ENCODE measurements around the gene GPX2.

GPX2 gene

DNA sequence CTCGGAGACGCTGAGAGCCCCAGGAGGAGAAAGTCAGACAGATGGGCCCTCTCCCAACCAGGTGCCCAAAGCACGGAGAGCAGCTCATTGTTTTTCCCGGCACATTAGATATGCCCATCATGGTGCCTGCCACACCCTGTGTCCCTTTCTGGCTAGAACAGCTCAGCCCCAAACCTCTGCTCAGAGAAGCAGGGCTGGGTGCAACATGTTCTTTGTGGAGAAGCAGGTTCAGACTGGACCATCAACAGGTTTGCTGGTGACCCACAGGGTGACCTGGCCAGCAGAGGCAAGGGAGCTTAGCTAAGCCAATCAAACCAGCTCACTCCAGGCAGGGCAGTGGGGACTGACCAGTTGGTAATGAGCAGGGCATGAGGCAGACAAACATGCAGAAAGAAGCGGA lies 16.2 kb upstream of the GPX2 start:
- no peak for DNase-seq

DNA sequence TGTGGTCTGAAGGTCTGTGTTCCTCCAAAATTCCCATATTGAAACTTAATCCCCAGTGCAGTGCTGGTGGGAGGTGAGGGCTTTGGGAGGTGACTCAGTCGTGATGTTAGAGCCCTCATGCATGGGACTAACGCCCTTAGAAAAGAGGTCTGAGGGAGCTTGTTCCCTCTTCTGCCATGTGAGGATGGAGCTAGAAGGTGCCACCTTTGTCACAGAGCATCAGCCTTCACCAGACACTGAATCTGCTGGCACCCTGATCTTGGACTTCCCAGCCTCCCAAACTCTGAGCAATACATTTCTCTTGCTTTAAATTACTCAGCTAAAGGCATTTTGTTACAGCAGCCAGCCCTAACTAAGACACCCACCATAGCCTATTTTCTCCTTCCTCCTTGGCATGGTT lies 15.7 kb upstream of the GPX2 start:
- no peak for DNase-seq

DNA sequence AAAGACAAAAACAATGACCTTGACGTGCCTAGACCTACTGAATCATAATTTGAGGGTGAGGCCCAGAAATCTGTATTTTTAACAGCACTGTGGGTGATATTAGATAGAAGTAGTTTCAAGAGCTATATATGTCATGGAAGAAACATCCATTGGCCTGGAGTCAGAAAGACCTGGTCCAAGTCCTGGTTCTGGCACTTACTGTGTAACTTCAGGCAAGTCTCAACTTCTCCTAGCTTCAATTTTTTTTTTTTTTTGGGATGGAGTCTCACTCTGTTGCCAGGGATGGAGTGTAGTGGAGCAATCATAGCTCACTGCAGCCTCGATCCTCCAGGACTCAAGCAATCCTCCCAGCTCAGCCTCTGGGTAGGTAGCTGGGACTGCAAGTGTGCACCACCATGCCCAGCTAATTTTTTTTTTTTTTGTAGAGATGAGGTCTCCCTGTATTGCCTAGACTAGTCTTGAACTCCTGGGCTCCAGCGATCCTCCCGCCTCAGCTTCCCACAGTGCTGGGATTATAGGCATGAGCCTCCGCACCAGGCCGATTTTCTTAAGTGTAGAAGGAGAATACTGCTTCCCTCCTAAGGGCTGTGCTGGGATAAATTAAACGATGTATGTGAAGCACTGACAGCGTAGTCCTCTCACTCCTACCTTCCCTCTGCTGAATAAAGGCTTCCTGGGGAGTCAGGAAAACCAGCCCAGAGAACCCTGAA lies 14.3 kb upstream of the GPX2 start:
- no peak for DNase-seq

DNA sequence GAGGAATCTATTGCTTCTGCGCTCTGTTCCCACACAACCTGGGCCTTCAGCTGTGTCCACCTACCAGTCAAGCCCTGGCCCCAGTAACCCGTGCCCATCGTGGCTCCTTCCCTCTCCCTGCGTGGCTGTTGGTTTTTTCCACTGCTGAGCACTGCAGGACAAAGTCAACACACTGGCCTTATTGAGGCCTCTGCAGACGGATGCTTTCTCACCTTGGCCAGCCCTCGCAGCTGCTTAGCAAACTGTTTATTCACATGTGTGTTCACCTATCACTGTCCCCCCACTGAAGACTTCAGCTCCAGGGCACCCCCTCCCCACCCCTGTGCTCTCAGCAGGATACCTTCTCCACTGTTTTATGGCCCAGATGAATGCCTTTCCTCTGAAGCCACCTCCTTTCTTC lies 12.8 kb upstream of the GPX2 start:
- no peak for DNase-seq

DNA sequence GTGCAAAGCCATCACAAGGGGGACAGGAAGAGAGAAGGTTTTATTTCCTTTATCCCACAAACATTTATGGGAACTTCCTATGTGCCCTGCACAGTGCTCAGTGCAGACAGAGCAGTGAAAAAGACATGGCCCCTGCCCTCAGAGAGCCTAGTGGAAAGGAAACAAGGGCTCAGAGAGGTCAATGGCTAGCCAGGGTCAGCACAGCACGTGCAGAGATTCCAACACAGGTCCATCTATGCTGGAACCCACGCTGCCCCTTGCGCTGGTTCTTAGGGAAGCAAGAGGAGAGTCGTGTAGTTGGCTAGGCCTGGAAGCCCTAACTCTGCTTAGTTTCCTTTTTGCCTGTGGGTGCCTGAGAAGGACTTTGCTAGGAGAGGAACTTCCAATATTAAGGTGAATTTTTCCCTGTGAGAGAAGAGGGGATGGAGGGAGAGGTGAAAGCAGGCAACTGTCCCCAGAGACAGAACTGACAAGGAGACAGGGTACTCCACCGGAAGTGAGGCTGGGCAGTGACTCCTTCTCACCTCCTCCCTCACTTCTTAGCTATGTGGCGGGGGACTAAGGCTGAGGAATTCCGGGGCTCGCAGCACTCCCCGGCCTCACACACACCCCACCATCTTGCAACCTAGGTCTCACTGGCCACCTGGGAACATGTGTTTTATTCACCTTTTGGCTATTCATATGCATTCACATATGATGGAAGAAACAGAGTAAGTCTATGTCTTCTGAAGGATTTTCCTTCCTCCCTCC lies 12.1 kb upstream of the GPX2 start:
- no peak for DNase-seq

DNA sequence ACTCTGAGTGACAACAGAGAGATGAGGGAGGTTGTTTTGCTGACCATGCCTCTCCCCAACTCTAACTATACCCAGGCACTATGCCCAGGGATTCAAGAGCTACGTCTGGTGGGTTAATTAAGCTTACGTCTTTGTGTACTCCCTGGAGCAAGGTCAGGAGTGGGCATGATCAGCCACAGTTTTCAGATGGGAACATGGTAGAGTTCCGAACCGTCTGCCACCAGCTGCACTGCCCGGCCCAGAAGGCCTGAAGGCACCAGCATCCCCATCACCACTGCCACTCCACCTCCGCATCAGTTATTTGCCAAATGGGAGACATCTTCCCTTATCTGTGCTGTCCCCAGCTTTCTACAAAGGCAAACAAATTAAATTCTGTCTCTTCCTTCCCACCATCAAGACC lies 11.1 kb upstream of the GPX2 start:
- DNase-seq, result no peak

DNA sequence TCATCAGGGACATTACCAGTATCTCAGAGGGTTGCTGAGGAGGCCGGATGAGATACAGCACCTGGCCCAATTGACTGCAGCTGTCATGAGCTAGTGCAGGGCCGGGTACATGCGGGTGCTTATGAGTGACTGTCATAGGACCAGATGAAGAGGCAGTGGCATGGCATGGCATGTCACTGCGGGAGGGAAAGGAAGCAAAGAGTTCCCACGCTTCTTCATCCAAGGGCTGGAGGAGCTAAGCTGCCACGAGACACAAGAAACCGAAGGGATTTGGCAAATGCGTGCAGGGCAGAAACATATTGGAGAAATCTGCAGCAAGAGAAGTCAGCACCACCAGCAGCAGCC lies 10.7 kb upstream of the GPX2 start:
- DNase-seq, result no peak

DNA sequence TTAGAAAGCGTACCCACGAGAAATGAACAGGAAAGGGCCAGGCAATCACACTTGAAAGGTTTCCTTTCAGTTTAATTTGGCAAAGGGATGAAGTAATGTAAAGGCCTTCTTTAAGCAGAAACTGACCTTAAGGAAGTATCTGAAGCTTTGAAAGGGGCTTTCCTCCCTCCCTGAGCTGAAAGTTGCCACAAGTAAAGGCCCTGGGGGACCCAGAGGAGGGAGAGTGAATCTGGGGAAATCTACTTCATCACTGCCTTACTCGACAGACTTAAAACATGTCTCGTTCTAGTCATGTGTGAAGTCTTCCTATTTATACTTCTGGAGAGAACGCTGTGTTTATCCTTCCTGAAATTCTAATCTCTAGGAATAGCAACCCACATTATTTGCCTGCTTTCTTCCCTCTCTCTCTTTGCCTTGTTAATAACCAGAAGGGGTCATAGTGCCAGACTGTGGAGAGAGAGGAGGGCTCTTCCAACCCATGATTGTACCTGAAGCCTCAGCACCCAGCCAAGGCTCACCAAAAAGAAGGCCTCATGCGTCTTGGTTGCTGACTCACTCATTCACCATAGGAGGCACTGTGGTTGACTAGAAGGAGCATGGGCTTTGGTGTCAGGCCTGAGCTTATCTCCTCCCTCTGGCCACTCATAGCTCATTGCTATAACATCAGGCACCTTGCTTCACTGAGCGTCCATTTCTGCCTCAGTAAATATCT lies 10.2 kb upstream of the GPX2 start:
- DNase-seq, result no peak

DNA sequence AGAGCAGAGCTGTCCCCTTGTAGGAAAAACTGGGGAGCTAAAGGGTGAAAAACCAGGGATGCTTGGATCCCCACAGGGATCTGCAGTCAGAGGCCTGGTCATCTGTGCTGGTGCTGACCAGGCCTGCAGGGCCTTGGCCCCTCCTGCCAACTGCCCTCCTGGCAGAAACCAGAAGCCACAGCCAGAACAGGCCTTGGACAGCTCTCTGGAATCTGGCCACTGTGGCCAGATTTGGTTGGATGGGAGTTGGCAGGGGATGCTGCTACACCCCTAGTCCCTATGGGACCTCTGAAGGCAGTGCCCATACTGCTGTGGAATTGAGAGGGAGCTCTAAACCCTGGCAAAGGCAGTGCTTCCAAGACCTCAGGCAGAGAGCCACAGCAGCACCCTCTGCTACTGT lies 9.2 kb upstream of the GPX2 start:
- no peak for DNase-seq

DNA sequence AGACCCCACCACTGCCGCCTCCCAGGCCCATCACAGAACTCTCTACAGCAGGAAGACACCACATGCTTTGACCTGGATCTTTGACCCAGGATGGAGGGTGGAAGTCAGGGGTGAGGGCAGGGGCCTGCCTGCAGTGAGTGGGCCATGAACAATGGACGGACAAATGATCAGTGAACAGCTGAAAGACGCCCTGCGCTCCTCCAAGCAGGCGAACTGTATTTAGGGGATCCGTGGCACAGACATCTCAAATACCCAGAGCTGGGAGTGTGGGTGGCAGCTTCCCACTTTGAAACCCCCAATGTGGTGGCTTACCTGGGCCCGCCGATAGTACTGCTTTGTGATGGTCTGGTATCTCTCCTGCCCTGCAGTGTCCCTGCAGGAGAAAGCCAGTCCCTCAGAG lies 8.7 kb upstream of the GPX2 start:
- no peak for DNase-seq

DNA sequence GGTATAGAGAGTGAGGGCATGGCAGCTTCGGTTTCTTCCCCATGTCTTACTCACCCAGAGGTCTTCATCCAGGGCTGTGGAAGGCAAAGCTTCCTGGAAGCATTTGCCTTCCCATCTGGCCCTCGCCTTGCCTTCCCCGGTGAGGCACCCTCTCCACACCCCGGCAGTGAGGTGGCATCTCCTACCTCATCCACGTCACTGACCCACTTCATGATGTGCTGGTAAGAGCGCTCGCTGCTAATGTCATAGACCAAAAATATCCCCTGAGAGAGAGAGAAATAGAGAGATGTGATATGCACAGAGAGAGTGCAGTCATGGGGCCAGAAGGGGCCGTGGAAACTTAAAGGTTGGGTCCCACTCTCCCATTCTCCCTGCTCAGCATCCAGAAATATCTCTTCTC lies 8.3 kb upstream of the GPX2 start:
- DNase-seq, result no peak

DNA sequence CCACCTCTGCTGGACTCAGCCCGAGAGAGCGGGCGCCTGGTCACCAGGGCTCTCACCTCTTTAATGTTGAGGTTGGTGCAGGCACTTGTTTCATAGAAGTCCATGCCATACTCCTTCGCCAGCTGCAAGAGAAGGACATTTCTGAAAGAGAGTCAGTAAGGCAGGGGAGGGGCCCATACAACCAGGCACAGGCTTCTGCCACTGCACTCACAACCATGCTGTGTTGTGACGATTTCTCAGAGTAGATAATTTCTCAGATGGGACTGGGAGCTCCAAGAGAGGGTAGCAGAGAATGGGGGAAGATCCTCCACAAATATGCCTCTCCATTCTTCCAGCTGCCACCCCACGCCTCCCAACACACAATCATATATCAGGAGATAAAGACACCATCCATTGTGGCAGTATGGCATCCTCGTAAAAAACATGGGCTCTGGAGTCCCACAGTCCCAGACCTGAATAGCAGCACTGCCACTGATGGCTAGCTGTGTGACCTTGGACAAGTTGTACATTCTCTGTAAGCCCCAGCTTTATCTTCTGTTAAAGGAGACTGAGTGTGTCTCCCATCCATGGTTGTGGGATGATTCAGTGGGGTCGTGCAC lies 6.2 kb upstream of the GPX2 start:
- no peak for DNase-seq

DNA sequence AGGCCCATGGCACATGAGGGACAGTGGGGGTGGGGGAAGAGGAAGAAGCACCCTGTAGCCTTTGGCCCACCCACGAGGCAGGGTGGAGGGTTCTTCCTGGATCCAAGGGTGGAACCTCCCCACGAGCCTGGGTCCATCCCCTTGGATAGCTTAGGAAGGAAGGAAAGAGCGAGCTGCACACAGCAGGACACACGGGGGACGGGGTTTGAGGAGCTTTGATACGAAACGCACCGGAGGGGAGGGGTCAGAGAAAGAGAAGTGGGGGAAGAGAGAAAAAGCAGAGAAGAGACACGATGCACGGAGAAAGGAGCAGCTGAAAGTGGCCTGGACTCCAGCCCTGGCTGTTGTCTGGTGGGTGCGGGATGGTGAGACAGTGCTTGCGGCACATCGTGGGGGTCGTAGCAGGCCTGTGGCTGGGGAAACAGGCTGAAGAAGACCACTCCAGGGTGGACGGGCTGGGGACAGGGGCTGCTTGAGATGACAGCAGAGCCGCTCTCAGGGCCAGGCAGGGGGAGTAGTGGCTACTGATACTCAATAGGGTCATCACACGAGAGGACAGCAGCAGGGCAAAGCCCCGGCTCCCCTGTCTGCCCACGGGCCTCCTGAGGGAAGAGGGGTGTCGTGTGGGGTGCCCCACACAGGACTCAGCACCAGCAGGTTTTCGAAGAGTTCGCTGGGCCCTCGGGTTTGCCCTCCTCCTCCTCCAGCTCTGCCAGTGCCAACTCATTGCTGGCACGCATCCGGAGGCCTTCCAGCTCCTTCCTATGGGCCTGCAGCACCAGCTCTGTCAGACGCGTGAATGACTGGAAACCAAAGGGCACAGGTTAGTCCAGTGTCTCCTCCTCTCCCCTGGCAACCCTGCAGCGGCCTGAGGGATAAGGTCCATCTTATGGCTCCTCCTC lies 5.4 kb upstream of the GPX2 start:
- DNase-seq, result no peak

DNA sequence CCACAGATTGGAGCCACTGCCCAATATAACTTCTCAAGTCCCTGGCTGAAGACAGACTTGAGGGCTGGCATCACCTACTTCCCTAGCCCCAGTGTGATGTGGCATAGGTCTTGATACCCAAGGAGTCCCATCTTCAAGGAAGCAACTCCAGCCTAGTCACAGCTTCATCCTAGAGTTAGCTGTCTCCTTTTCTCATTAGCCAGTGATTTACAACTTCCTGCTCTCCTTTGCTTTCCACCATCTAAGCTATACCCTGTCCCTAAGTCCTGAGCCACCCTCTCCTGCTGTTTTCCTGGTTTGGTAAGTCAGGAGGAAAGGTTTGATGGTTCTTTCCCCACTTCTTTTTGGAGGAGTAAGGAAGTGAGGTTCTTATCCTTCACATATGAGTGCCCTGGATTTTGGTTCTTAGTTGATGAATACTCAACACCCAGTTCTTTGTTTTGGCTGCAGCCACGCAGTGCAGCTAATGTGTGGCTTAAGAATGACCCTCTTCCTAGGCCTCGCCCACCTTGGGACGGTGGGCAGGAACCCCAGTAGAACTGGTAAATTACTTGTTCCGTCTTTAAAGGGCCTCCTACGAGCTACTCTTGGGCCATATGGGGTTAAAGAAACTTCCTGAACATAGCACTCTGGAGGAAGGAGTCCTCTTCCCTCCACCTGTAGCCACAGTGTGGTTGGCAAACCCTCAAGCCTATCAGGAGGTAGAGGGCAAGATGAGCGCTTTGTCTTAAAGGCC lies 3.9 kb upstream of the GPX2 start:
- no peak for DNase-seq

DNA sequence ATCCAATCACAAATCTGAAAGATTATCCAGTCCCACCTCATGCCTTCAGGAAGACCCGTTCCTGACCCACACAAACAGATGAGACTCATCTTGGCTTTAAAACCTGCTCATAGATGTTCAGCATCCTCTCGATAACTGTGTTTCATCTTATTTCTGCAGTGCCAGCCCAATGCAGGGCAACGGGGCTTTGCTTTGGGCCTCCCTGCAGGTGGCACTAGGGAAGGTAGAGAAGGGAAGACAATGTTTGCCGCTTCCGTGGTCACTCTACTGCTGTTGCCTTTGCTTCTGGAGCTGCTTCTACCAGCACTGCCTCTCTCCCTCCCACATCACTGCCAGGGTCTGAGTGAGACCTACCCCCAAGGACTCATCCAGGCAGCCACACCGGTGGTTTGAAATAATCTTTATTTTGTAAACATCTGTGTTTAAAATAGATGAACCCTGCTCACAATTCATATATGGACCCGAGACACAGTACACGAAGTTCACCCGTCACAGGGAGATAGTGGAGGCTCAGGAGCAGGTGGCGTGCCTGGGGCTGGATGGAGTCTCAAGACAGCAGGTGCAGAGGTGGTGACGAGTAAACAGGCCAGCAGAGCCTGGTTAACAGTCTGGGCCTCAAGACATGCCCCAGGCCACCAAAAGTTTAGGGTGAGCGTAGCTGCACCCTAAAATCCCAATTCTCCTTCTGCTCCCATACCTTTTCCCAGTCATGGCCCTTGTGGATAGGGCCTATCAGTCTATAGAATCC lies 3.1 kb upstream of the GPX2 start:
- DNase-seq, result no peak

DNA sequence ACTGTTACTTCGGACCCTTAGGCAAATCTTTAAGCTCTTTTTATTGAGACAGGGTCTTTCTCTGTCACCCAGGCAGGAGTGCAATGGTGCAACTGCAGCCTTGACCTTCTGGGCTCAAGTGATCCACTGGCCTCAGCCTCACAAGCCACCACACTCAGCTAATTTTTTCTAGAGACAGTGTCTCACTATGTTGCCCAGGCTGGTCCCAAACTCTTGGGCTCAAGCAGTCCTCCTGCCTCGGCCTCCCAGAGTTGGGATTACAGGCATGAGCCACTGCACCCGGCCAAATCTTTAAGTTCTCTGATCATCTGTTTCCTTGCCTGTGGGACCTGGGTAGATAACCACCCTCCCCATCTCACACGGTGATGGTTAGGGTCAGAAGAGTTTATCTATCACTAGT lies 2.3 kb upstream of the GPX2 start:
- DNase-seq, result no peak

DNA sequence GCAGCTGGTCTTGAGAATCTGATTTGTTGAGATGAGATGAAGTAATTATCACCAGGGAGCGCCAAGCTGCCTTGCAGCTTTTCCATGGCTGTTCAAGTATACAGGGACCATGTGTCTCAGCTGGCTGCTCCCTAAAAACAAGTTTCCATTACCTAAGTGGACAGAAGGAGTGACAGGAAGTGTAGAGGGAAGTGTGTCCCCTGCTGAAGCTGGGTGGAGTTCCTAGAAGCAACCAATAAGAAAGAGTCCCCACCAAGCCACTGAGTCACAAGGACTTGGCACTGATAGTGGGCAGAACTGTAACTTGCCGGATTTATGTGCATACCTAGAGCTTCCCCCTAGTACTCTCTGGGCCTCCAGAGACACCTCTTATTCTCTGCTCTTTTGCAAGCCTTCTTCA lies 1.5 kb upstream of the GPX2 start:
- DNase-seq, result no peak

DNA sequence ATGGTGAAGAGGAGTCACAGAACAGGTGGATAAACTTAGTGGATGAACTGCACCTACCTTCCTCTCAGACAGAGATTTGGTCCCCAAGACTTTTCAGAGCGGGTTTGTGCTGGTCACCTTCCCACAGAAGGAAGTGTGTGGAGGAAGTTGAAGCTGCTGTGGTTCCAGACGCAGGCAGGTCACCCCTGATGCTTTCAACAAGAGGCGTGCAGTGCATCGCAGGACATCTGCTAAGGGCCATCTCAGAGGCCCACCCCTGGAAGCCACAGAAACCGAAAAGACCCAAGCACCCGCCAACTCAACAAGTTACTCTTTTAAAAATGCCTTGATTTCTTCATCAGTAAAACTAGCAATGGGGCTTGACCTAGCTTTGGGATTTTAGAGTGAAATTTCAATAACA lies 1.0 kb upstream of the GPX2 start:
- DNase-seq, result no peak

DNA sequence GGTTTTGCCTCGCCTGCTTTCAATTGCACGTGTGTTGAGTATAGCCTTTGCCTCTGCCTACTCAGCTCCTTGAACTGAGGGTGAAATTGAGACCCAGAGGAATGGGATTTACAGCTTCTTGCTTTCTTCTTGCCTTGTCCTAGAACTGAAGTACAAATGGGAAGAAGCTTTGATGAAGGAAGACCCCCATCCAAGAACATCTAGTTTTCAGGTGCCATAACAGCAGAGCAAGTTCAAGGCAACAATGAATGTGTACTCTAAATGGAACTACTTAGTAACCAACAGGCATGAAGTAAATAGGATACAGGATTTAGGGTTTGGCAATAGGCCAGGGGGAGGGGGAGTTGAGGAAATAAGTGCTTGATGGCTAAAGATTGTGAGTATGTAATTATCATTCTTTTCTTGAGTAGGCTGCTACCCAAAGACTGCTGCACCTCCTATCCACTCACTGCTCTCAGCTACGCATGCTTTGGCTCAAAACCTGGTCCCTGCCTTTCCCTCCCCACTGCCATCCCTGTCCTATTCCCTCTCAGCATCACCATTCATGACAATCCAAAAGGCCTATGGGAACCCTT lies 2.1 kb downstream of the GPX2 start:
- DNase-seq, result no peak

DNA sequence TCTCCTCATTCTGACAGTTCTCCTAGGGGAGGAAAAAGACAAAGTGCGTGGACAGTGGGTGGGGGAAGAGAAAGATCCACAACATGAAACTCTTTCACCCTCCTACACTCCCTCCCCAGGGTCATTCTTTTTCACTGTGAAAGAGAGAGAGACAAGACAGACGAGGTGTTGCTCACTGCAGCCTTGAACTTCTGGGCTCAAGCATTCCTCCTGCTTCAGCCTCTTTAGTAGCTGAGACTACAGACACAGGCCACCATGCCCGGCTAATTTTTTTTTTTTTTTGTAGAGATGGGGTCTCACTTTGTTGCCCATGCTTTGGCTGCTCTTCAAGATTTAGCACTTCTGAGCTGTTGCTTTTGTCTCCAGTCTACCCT lies 2.7 kb downstream of the GPX2 start:
- DNase-seq, result no peak

Measured in NCI-H1436 treated with DMSO at 0.1 percent for 48 hours (cell line).